Activated CD4-positive, alpha-beta T cell treated with anti-CD3 and anti-CD28 coated beads for 1 hour (primary cell): ENCODE results near the gene SLC11A1.

Experiments
- DNase-seq: peaks from one replicate; pipeline ENCODE4 v3.0.0-alpha.2; 2020

SLC11A1 gene

DNA sequence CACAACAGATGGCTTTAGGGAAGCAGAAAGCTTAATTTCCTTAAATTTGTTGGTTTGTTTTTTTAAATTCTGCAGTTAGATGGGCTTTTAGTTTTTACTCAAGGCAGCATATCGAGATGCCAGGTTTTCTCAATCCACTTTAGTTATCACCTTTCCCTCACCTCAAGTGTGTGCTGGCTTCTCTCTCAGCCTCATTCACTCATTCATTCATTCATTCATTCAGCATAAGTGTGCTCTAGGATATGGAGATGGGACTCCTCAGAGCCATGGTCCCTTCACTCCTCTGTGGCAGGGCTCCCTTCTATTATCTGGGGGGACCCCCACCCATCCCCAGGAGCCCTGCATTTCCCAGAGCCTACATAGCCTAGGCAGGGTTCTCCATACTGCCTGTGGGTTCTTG is 55.9 kb downstream of the SLC11A1 start:
- no peak for DNase-seq

DNA sequence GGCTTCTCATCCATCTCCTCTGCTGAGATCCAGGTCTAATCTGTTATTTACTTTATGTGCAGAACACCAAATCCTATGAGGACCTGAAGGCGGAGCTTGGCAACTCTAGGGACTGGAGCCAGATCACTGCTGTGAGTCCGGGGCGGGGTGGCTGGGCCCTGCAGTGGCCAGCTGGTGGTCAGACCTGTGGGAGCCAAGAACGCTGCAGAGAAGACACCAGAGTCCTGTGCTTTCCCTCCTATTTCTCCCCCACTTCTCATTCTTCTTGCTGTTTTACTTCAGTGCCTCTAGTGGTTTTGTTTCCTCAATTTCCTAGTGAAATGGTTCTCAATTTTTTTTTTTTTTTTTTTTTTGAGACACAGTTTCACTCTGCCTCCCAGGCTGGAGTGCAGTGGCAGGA is 56.5 kb downstream of the SLC11A1 start:
- no peak for DNase-seq

DNA sequence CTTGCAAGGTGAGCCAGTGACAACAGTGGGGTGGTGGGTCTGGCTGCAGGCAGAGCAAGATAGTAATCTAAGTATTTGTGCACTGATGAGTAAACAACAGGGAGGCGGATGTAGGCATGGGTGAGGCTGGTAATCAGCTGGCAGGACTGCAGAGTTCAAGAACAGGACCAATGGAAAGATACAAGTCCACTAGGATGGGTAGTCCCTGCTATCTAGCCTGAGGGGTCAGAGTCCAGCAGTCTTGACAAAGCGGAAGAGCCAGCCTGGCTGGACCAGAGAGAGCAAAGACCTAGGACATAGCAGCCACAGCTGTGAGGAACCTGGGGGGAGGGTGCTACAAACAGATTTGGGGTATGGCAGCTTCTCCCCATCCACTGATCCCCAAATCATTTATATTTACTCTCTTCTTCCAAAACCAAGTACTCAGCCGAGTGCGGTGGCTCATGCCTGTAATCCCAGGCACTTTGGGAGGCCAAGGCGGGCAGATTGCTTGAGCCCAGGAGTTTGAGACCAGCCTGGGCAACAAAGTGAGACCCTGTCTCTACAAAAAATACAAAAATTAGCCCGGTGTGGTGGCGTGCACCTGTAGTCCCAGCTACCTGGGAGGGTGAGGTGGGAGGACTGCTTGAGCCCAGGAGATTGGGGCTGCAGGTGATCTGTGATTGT is 62.8 kb downstream of the SLC11A1 start:
- no peak for DNase-seq

DNA sequence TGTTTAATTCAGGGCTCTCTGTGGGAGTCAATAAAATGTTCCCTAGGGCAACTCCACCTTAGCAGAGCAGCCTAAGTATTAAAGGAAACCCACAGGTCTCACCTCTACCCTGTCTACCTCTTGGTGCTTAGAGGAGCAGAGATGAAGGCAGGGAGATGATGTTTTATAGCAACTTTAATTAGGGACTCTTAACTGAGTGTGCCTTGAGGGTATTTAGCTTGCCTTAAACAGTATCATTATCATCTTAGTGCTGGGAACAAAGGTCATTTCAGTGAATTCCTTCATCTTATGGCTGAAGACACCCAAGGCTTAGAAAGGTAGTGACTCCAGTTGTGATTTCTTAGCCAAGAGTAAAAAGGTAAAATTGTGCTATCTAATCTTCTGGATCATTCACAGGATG is 63.5 kb downstream of the SLC11A1 start:
- no peak for DNase-seq
